Right ventricle myocardium superior (tissue), 1 donor: ENCODE data around the gene CAPSL. TPM values are rescaled to one million over a fixed set of nuclear protein-coding genes. Genes with fewer than 3 reads are reported as not detected.
"Not testable (repeated sequence)": the region's sequence is repeated elsewhere in the genome, so short reads cannot be mapped to it uniquely, and the experiment has no call there.

Experiments
- ATAC-seq: fragments of 200-7000 bp; cut with Tn5 transposase; one replicate; pipeline ENCODE4 v1.9.1; 2020; ENCODE audit warnings: mild to moderate bottlenecking; ENCODE audit not compliant: poor library complexity
- DNase-seq: peaks from one replicate; pipeline ENCODE4 v3.0.0-alpha.2; 2020
- intact Hi-C: fragments of 100-400 bp; cut with DNase I; formaldehyde crosslinking; loops from one replicate; pipeline ENCODE4 v1.11.2; 2022
- total RNA-seq: library from RNA; stranded (reverse); fragmentation: NEBNext Ultra II Directional; extraction: Animal tissue kit (Norgen Biotek cat#: 25700); gene quantifications from one replicate; pipeline ENCODE4 v1.2.1, GENCODE V29; 2021
- donor health status: DM: no; HTN: yes; CAD: no; lungs with severe emphysema.

Gene CAPSL
- total RNA-seq, 1 donor from 2014 or later = not detected

GRCh38 chr5:35881758-35882157, 56.7 kb downstream of the CAPSL start:
- no peak for DNase-seq
- intact Hi-C loops = no loop called here
- no peak for ATAC-seq

- intact Hi-C loops = no loop called here
- no peak for DNase-seq
- ATAC-seq = no peak
Measured at GRCh38 chr5:35880156-35880555, 58.3 kb downstream of the CAPSL start.

GRCh38 chr5:35879649-35880048, 58.8 kb downstream of the CAPSL start:
- DNase-seq (no peak), ATAC-seq (no peak)
- intact Hi-C loops = no loop called here

- intact Hi-C loops = no loop called here
- DNase-seq = no peak
- no peak for ATAC-seq
Measured at GRCh38 chr5:35879096-35879495, 59.3 kb downstream of the CAPSL start.

- ATAC-seq (no peak), DNase-seq (no peak)
- intact Hi-C loops = no loop called here
Measured at GRCh38 chr5:35878079-35878478, 60.3 kb downstream of the CAPSL start.

GRCh38 chr5:35877655-35878054, 60.8 kb downstream of the CAPSL start:
- DNase-seq = no peak
- intact Hi-C loops = no loop called here
- ATAC-seq = no peak

GRCh38 chr5:35876922-35877321, 61.5 kb downstream of the CAPSL start:
- ATAC-seq = no peak
- intact Hi-C loops = no loop called here
- DNase-seq = no peak

- no peak for DNase-seq
- no peak for ATAC-seq
- intact Hi-C loops = no loop called here
Measured at GRCh38 chr5:35876454-35876853, 62.0 kb downstream of the CAPSL start.

GRCh38 chr5:35870605-35871004, 67.8 kb downstream of the CAPSL start:
- intact Hi-C loops = no loop called here
- DNase-seq (no peak), ATAC-seq (no peak)

GRCh38 chr5:35869685-35870277, 68.6 kb downstream of the CAPSL start:
- no peak for ATAC-seq
- no peak for DNase-seq
- intact Hi-C loops = no loop called here

GRCh38 chr5:35867998-35868397, 70.4 kb downstream of the CAPSL start:
- intact Hi-C loops = no loop called here
- DNase-seq = no peak
- ATAC-seq = no peak

- DNase-seq = no peak
- intact Hi-C loops = no loop called here
- ATAC-seq = no peak
Measured at GRCh38 chr5:35863159-35863558, 75.3 kb downstream of the CAPSL start.

- no peak for ATAC-seq
- intact Hi-C loops = no loop called here
- no peak for DNase-seq
Measured at GRCh38 chr5:35862126-35862525, 76.3 kb downstream of the CAPSL start.

GRCh38 chr5:35861718-35862117, 76.7 kb downstream of the CAPSL start:
- DNase-seq (no peak), ATAC-seq (no peak)
- intact Hi-C loops = no loop called here

- no peak for DNase-seq
- no peak for ATAC-seq
- intact Hi-C loops = no loop called here
Measured at GRCh38 chr5:35860686-35861085, 77.7 kb downstream of the CAPSL start.

- ATAC-seq (no peak), DNase-seq (no peak)
- intact Hi-C loops = no loop called here
Measured at GRCh38 chr5:35859101-35859661, 79.2 kb downstream of the CAPSL start.

- no peak for DNase-seq
- intact Hi-C loops = no loop called here
- ATAC-seq = no peak
Measured at GRCh38 chr5:35857606-35858205, 80.7 kb downstream of the CAPSL start.

- intact Hi-C loops = no loop called here
- DNase-seq = no peak
- ATAC-seq = peak; percentile 29
Measured at GRCh38 chr5:35856765-35857351, 81.6 kb downstream of the CAPSL start, which contains the start of gene IL7R. IL7R (plus strand) TSS chr5:35856891; CDS start chr5:35856978, 87 bp downstream.

- intact Hi-C loops, ATAC-seq, DNase-seq: not testable (repeated sequence)
Measured at GRCh38 chr5:35856186-35856764, 82.1 kb downstream of the CAPSL start.

- no peak for ATAC-seq
- intact Hi-C loops = no loop called here
Measured at GRCh38 chr5:35855187-35855586, 83.2 kb downstream of the CAPSL start.

More at GRCh38 chr5:35855187-35855586, 83.2 kb downstream of the CAPSL start:
- no peak for DNase-seq
